Vagina (tissue), 2 donors: ENCODE results near the gene ULK4. TPM values are rescaled to one million over a fixed set of nuclear protein-coding genes. Genes with fewer than 3 reads are reported as not detected.

Experiments
- DNase-seq, 2 donors: peaks; one replicate each; pipeline ENCODE4 v3.0.0-alpha.2; 2017; ENCODE audit errors: extremely low spot score in 2 of 2
- H3K27ac ChIP-seq: fragments of 200-600 bp; sonication (generic); one replicate; pipeline ENCODE4 v1.5.1; 2019
- H3K27me3 ChIP-seq: fragments of 200-600 bp; sonication (generic); one replicate; pipeline ENCODE4 v1.5.1; 2019
- H3K36me3 ChIP-seq, 2 donors: fragments of 200-600 bp; sonication (generic); one replicate each; pipeline ENCODE4 v1.5.1; 2017 to 2019
- H3K4me1 ChIP-seq: fragments of 200-600 bp; sonication (generic); one replicate; pipeline ENCODE4 v1.5.1; 2019
- H3K4me3 ChIP-seq, 2 donors: fragments of 200-600 bp; sonication (generic); 1 replicate in 1 of 2; 2 replicates in 1 of 2; pipeline ENCODE4 v1.5.1; 2016 to 2019
- H3K9me3 ChIP-seq: fragments of 200-600 bp; sonication (generic); one replicate; pipeline ENCODE4 v1.5.1; 2019
- POLR2A ChIP-seq, 2 donors: fragments of 450-650 bp; IDR thresholded peaks; one replicate each; pipeline ENCODE4 v1.6.1; 2017; ENCODE audit warnings: antibody characterized with exemption in 2 of 2, mild to moderate bottlenecking in 2 of 2, moderate library complexity in 2 of 2
- POLR2AphosphoS5 ChIP-seq, 2 donors: sonication (generic); formaldehyde crosslinking; IDR thresholded peaks; one replicate each; pipeline ENCODE4 v1.9.0; 2017; ENCODE audit warnings: antibody characterized with exemption in 2 of 2, mild to moderate bottlenecking in 2 of 2, low read depth in 1 of 2; ENCODE audit not compliant: insufficient read depth in 1 of 2
- intact Hi-C: fragments of 100-400 bp; cut with DNase I; formaldehyde crosslinking; loops from one replicate; pipeline ENCODE4 v1.15.1; 2023
- total RNA-seq: library from RNA; depleted of rRNA; stranded (reverse); fragments of >200 nt; gene quantifications from one replicate; pipeline ENCODE4 v1.2.3, GENCODE V29; 2016
- TF ChIP-seq, protein P1 (sequence below), 3 experiments: fragments of 450-650 bp in 2 of 3; fragments of 200-600 bp in 1 of 3; sonication (generic) in 1 of 3; IDR thresholded peaks; one replicate each; pipeline ENCODE4 v1.5.1; 2017 to 2019; ENCODE audit warnings: antibody characterized with exemption in 3 of 3, mild to moderate bottlenecking in 2 of 3, moderate library complexity in 2 of 3

Gene ULK4
- total RNA-seq, 1 donor from 2014 or later, result 24.1 TPM

GRCh38 chr3:42002790-42003189 is 40.9 kb upstream of the ULK4 start:
- no peaks in the 10 kb centered on the region for H3K4me1 ChIP-seq
- H3K36me3 ChIP-seq, result no peaks in the 10 kb centered on the region
- H3K27ac ChIP-seq, result no peak overlapping the region
- no peak for DNase-seq
- no peaks in the 10 kb centered on the region for H3K27me3 ChIP-seq
- no peak overlapping the region for H3K4me3 ChIP-seq
- no peaks in the 10 kb centered on the region for H3K9me3 ChIP-seq
- TF ChIP-seq, protein P1, sequence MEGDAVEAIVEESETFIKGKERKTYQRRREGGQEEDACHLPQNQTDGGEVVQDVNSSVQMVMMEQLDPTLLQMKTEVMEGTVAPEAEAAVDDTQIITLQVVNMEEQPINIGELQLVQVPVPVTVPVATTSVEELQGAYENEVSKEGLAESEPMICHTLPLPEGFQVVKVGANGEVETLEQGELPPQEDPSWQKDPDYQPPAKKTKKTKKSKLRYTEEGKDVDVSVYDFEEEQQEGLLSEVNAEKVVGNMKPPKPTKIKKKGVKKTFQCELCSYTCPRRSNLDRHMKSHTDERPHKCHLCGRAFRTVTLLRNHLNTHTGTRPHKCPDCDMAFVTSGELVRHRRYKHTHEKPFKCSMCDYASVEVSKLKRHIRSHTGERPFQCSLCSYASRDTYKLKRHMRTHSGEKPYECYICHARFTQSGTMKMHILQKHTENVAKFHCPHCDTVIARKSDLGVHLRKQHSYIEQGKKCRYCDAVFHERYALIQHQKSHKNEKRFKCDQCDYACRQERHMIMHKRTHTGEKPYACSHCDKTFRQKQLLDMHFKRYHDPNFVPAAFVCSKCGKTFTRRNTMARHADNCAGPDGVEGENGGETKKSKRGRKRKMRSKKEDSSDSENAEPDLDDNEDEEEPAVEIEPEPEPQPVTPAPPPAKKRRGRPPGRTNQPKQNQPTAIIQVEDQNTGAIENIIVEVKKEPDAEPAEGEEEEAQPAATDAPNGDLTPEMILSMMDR (IDR thresholded peaks at IDR 0.05), result no peak
- no peak for TF ChIP-seq POLR2A (IDR thresholded peaks at IDR 0.05)
- no peak for TF ChIP-seq POLR2AphosphoS5 (IDR thresholded peaks at IDR 0.05; ENCODE audit: insufficient read depth in 1 of 2, low read depth in 1 of 2)
- intact Hi-C loops, result no loop called here

- Histone ChIP-seq H3K4me1 (no peaks in the 10 kb centered on the region), H3K4me3 (no peak overlapping the region), H3K27ac (no peak overlapping the region), H3K27me3 (no peaks in the 10 kb centered on the region), H3K9me3 (no peaks in the 10 kb centered on the region), H3K36me3 (no peaks in the 10 kb centered on the region)
- intact Hi-C loops, result no loop called here
- TF ChIP-seq, protein P1 (IDR thresholded peaks at IDR 0.05), result no peak
- TF ChIP-seq POLR2AphosphoS5 (IDR thresholded peaks at IDR 0.05; ENCODE audit: insufficient read depth in 1 of 2, low read depth in 1 of 2), result no peak
- TF ChIP-seq POLR2A (IDR thresholded peaks at IDR 0.05), result no peak
- no peak for DNase-seq
Observed at GRCh38 chr3:42001777-42002176, 39.9 kb upstream of the ULK4 start.

DNA sequence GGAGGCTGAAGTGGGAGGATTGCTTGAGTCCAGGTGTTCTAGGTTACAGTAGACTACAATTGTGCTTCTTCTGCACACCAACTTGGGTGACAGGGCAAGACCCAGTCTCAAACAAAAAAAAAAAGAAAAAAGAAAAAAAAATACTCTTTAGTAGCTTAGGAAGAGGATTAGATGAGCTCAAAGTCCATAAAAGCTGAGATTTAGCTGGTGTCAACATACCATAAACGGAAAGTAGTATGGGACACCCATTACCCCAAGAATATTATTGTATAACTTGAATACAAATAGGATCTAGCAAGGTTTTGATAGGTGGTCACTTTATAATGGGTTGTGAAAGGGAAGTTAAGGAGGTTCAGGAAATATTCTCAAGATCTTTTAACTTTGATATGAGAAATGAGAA is 38.0 kb upstream of the ULK4 start:
- Histone ChIP-seq H3K4me3 (no peak overlapping the region), H3K9me3 (no peaks in the 10 kb centered on the region), H3K4me1 (no peaks in the 10 kb centered on the region), H3K27ac (no peak overlapping the region), H3K36me3 (no peaks in the 10 kb centered on the region), H3K27me3 (no peaks in the 10 kb centered on the region)
- intact Hi-C loops, result no loop called here
- no peak for DNase-seq
- TF ChIP-seq POLR2A (IDR thresholded peaks at IDR 0.05) (no peak), POLR2AphosphoS5 (IDR thresholded peaks at IDR 0.05; ENCODE audit: insufficient read depth in 1 of 2, low read depth in 1 of 2) (no peak)
- TF ChIP-seq, protein P1 (IDR thresholded peaks at IDR 0.05), result no peak

DNA sequence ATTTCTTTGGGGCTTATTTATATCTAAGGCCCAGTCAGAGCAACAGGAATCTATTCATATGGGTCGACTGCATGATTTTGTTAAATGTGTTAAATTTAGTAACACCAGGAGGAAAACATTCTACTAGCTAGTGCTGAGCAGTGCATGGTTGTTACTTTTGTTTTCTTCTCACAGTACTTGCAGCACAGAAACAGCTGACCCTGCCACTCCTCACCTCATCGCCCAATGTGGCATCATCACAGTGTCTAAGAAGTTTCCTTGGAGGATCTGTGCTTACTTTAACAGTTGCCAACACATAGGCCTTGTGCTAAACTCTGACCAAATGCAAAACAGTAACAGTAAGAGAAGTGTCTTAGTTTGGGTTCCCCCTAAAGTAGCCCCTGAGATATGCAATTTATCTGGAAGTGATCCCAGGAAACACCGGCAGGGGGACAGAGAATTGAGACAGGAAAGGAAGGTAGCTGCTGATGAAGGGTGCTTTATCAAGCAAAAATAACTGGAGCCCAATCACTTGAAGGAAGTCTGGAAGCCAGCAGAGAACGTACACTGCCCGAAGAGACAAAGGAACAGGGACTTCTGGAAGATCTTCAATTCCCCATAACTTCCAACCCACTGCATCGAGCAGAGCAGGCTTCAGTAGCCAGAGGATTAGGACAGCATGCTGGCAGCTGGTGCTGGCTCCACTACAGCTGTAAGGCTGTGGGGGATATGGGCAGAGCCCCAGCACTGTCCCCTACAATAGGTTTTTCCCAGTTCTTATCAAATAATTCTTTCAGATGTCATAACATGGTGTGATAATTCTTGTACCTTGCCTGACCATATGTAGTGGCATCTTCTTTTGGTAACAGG is 36.0 kb upstream of the ULK4 start:
- Histone ChIP-seq H3K27ac (no peak overlapping the region), H3K4me1 (no peaks in the 10 kb centered on the region)
- TF ChIP-seq, protein P1 (IDR thresholded peaks at IDR 0.05), result no peak

DNA sequence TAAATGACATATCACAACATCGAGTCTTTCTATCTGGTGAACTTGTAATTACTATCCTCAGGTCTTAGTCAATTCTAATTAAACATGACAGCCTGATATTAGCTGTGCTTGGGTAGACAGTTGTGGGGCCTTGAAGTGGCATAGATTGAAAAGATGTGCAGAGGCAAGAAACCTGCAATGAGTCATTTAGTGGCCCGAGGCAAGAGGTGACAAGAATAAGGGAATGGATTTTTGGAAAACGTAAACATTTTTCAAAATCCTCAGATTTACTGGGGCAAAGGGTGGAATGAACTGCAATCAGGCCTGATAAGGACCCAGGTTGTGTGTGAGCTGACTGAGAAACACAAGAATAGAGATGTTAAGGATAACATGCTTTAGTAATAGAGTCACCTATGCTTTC is 29.5 kb upstream of the ULK4 start:
- no peak for DNase-seq
- H3K4me1 ChIP-seq, result no peaks in the 10 kb centered on the region
- H3K27ac ChIP-seq, result no peak overlapping the region
- no peak overlapping the region for H3K4me3 ChIP-seq
- no peaks in the 10 kb centered on the region for H3K9me3 ChIP-seq
- intact Hi-C loops, result no loop called here
- no peak for TF ChIP-seq POLR2A (IDR thresholded peaks at IDR 0.05)
- no peak for TF ChIP-seq POLR2AphosphoS5 (IDR thresholded peaks at IDR 0.05; ENCODE audit: insufficient read depth in 1 of 2, low read depth in 1 of 2)
- TF ChIP-seq, protein P1 (IDR thresholded peaks at IDR 0.05), result no peak
- no peaks in the 10 kb centered on the region for H3K36me3 ChIP-seq
- no peaks in the 10 kb centered on the region for H3K27me3 ChIP-seq

More for the DNA sequence above, 36.0 kb upstream of the ULK4 start:
- intact Hi-C loops, result no loop called here
- Histone ChIP-seq H3K27me3 (no peaks in the 10 kb centered on the region), H3K36me3 (no peaks in the 10 kb centered on the region), H3K4me3 (no peak overlapping the region), H3K9me3 (no peaks in the 10 kb centered on the region)
- DNase-seq, result no peak
